H1 (cell line): Measurements from ENCODE around the gene DENND1A. TPM values are rescaled to one million over a fixed set of nuclear protein-coding genes. Genes with fewer than 3 reads are reported as not detected.

Source experiments
- CTCF ChIA-PET: fragments of 300-600 bp; sonication (Branson Sonifier 250); formaldehyde crosslinking; loops from one replicate; lab custom pipeline; 2021; ENCODE audit not compliant: partially characterized antibody; lab: Charles Lee
- POLR2A ChIA-PET: fragments of 300-600 bp; sonication (Branson Sonifier 250); formaldehyde crosslinking; loops from one replicate; lab custom pipeline; 2021; ENCODE audit warnings: inconsistent platforms; ENCODE audit not compliant: partially characterized antibody; lab: Charles Lee
- DNase-seq, 2 experiments: peaks; one replicate each; pipeline versions ENCODE4 v3.0.0 to v3.0.0-alpha.2; 2010 to 2022; ENCODE audit warnings: low spot score in 2 of 2, low read depth in 1 of 2, mixed read lengths in 1 of 2
- FAIRE-seq: peaks from 2 replicates; lab custom pipeline; 2011; peaks lifted over from hg19 to GRCh38; lab: Jason Lieb, UNC
- H2AFZ ChIP-seq: 2 replicates; pipeline ENCODE4 v1.8.1; 2012; ENCODE audit warnings: low read length, inconsistent platforms
- H2AK5ac ChIP-seq: 2 replicates; pipeline ENCODE4 v1.6.1; 2013; ENCODE audit warnings: low read depth, low read length
- H2BK120ac ChIP-seq: replicated peaks from 2 replicates; pipeline ENCODE3; 2013; ENCODE audit warnings: low read depth, low read length, inconsistent platforms
- H2BK12ac ChIP-seq: 2 replicates; pipeline ENCODE4 v1.6.1; 2013; ENCODE audit warnings: low read depth, low read length
- H2BK15ac ChIP-seq: 2 replicates; pipeline ENCODE4 v1.6.1; 2013; ENCODE audit warnings: low read length
- H2BK20ac ChIP-seq: 2 replicates; pipeline ENCODE4 v1.6.1; 2013; ENCODE audit warnings: low read length
- H2BK5ac ChIP-seq: 2 replicates; pipeline ENCODE4 v1.6.1; 2013; ENCODE audit warnings: low read depth, low read length
- H3K14ac ChIP-seq: 2 replicates; pipeline ENCODE4 v1.6.1; 2013; ENCODE audit warnings: inconsistent platforms; ENCODE audit not compliant: insufficient read length
- H3K18ac ChIP-seq: 2 replicates; pipeline ENCODE4 v1.6.1; 2013; ENCODE audit warnings: low read length; ENCODE audit errors: extremely low read depth
- H3K23ac ChIP-seq: 2 replicates; pipeline ENCODE4 v1.6.1; 2013; ENCODE audit warnings: inconsistent platforms; ENCODE audit not compliant: insufficient read length
- H3K23me2 ChIP-seq: 2 replicates; pipeline ENCODE4 v1.6.1; 2013; ENCODE audit warnings: low read depth, low read length
- H3K27ac ChIP-seq: 2 replicates; pipeline ENCODE4 v1.6.1; 2011; ENCODE audit warnings: low read depth, low read length, inconsistent platforms
- H3K27me3 ChIP-seq, 4 experiments: replicated peaks in 1 of 4; 1 replicate in 1 of 4; 2 replicates in 3 of 4; pipeline versions ENCODE4 v1.6.1 to v1.8.1; 2011 to 2013; ENCODE audit warnings: low read length in 3 of 4, mild to moderate bottlenecking in 3 of 4, inconsistent platforms in 2 of 4, mixed read lengths in 2 of 4, moderate library complexity in 1 of 4; ENCODE audit not compliant: control insufficient read depth in 3 of 4, insufficient read depth in 3 of 4; ENCODE audit errors: extremely low read depth in 1 of 4
- H3K36me3 ChIP-seq, 4 experiments: 2 replicates each; pipeline versions ENCODE4 v1.6.1 to v1.8.1; 2011 to 2013; ENCODE audit warnings: mild to moderate bottlenecking in 4 of 4, low read length in 3 of 4, moderate library complexity in 2 of 4, control low read depth in 1 of 4, inconsistent platforms in 1 of 4; ENCODE audit not compliant: insufficient read depth in 4 of 4, control insufficient read depth in 2 of 4
- H3K4ac ChIP-seq: replicated peaks from 2 replicates; pipeline ENCODE3; 2013; ENCODE audit warnings: low read length, low read depth, mixed read lengths, inconsistent platforms; ENCODE audit not compliant: insufficient read length
- H3K4me1 ChIP-seq, 4 experiments: replicated peaks in 1 of 4; 1 replicate in 1 of 4; 2 replicates in 3 of 4; pipeline versions ENCODE4 v1.6.1 to v1.8.1; 2011 to 2013; ENCODE audit warnings: low read length in 3 of 4, inconsistent platforms in 2 of 4, mixed read lengths in 1 of 4; ENCODE audit not compliant: insufficient read depth in 4 of 4, control insufficient read depth in 3 of 4
- H3K4me2 ChIP-seq, 2 experiments: 2 replicates each; pipeline versions ENCODE4 v1.6.1 to v1.8.1; 2011 to 2013; ENCODE audit warnings: low read depth in 2 of 2, low read length in 2 of 2, control low read depth in 1 of 2, inconsistent platforms in 1 of 2, mild to moderate bottlenecking in 1 of 2; ENCODE audit not compliant: insufficient read depth in 1 of 2
- H3K4me3 ChIP-seq, 4 experiments: fragments of 200-600, 300-600 bp in 1 of 4; sonication (generic), shearing (Covaris generic), sonication (Bioruptor Twin) in 1 of 4; 2 replicates each; pipeline versions ENCODE4 v1.5.1 to v1.8.1; 2011 to 2016; ENCODE audit warnings: low read length in 4 of 4, low read depth in 3 of 4, control low read depth in 2 of 4, inconsistent platforms in 2 of 4, mild to moderate bottlenecking in 2 of 4, mixed read lengths in 1 of 4, moderate library complexity in 1 of 4; ENCODE audit not compliant: insufficient read depth in 2 of 4; ENCODE audit errors: extremely low read depth in 1 of 4
- H3K56ac ChIP-seq: replicated peaks from 2 replicates; pipeline ENCODE3; 2013; ENCODE audit warnings: low read depth, mild to moderate bottlenecking, mixed read lengths, low read length, inconsistent platforms; ENCODE audit not compliant: insufficient read length
- H3K79me1 ChIP-seq: 2 replicates; pipeline ENCODE4 v1.6.1; 2013; ENCODE audit warnings: low read depth, low read length, control low read depth
- H3K79me2 ChIP-seq, 2 experiments: 2 replicates each; pipeline versions ENCODE4 v1.6.1 to v1.8.1; 2012 to 2013; ENCODE audit warnings: low read length in 2 of 2, mild to moderate bottlenecking in 2 of 2, inconsistent platforms in 1 of 2; ENCODE audit not compliant: insufficient read depth in 2 of 2, control insufficient read depth in 1 of 2
- H3K9ac ChIP-seq, 4 experiments: replicated peaks in 1 of 4; 1 replicate in 1 of 4; 2 replicates in 3 of 4; pipeline versions ENCODE4 v1.6.1 to v1.8.1; 2011 to 2013; ENCODE audit warnings: low read depth in 3 of 4, low read length in 3 of 4, control low read depth in 2 of 4, mild to moderate bottlenecking in 2 of 4, moderate library complexity in 2 of 4, inconsistent platforms in 1 of 4; ENCODE audit errors: extremely low read depth in 1 of 4
- H3K9me3 ChIP-seq, 2 experiments: 2 replicates each; pipeline versions ENCODE4 v1.6.1 to v1.8.1; 2012 to 2013; ENCODE audit warnings: mild to moderate bottlenecking in 2 of 2, moderate library complexity in 2 of 2, control low read depth in 1 of 2, inconsistent platforms in 1 of 2, low read depth in 1 of 2, low read length in 1 of 2, mixed read lengths in 1 of 2; ENCODE audit not compliant: insufficient read depth in 2 of 2
- H4K20me1 ChIP-seq, 2 experiments: replicated peaks in 1 of 2; 2 replicates each; pipeline versions ENCODE3 to v1.8.1; 2011 to 2013; ENCODE audit warnings: inconsistent platforms in 2 of 2, low read length in 2 of 2, mild to moderate bottlenecking in 1 of 2; ENCODE audit not compliant: insufficient read depth in 2 of 2, control insufficient read depth in 1 of 2
- H4K5ac ChIP-seq: 2 replicates; pipeline ENCODE4 v1.6.1; 2013; ENCODE audit warnings: low read length, low read depth, mixed read lengths, inconsistent platforms; ENCODE audit not compliant: insufficient read length
- H4K8ac ChIP-seq: 2 replicates; pipeline ENCODE4 v1.8.0; 2013; ENCODE audit warnings: mild to moderate bottlenecking, moderate library complexity, low read length, inconsistent platforms; ENCODE audit not compliant: insufficient read depth; ENCODE audit errors: extremely low read depth
- H4K91ac ChIP-seq: replicated peaks from 2 replicates; pipeline ENCODE3; 2013; ENCODE audit warnings: low read length, mixed read lengths, inconsistent platforms; ENCODE audit not compliant: insufficient read length
- ATF2 ChIP-seq: IDR thresholded peaks from 2 replicates; pipeline ENCODE4 v1.6.1; 2012; ENCODE audit warnings: low read length, inconsistent platforms
- FOSL1 ChIP-seq: IDR thresholded peaks from 2 replicates; pipeline ENCODE4 v1.6.1; 2011; ENCODE audit warnings: mild to moderate bottlenecking, low read depth, low read length, moderate library complexity; ENCODE audit not compliant: insufficient read depth
- JUN ChIP-seq: IDR thresholded peaks from 2 replicates; pipeline ENCODE4 v1.6.1; 2011; ENCODE audit warnings: low read depth, mild to moderate bottlenecking, improper control_type of control experiment, low read length
- RAD21 ChIP-seq, 2 experiments: IDR thresholded peaks in 1 of 2; conservative IDR thresholded peaks in 1 of 2; 2 replicates each; pipeline ENCODE4 v1.6.1; 2011; ENCODE audit warnings: low read depth in 2 of 2, low read length in 2 of 2, improper control_type of control experiment in 1 of 2, inconsistent platforms in 1 of 2, mild to moderate bottlenecking in 1 of 2, moderate library complexity in 1 of 2
- RBBP5 ChIP-seq: IDR thresholded peaks from 2 replicates; pipeline ENCODE4 v1.7.1; 2012; ENCODE audit warnings: low read depth, mild to moderate bottlenecking, inconsistent platforms, low read length, moderate library complexity, borderline replicate concordance
- SIX5 ChIP-seq: IDR thresholded peaks from 2 replicates; pipeline ENCODE4 v1.6.1; 2011; ENCODE audit warnings: mild to moderate bottlenecking, low read depth, low read length
- WGBS, 2 experiments: shearing (Covaris generic) in 1 of 2; methylation state at CpG; one replicate each; pipeline versions ENCODE4 v1.1.6 to v1.1.7; 2013 to 2015; ENCODE audit warnings: low lambda C conversion rate in 2 of 2, mixed read lengths in 2 of 2, inconsistent platforms in 1 of 2, low coverage in 1 of 2, missing lambda C conversion rate in 1 of 2; ENCODE audit not compliant: insufficient replicate concordance in 2 of 2, insufficient coverage in 1 of 2, insufficient read length in 1 of 2; ENCODE audit errors: extremely low coverage in 1 of 2, missing lambda C conversion rate in 1 of 2; 5-methylcytosine and 5-hydroxymethylcytosine counted together
- polyA plus RNA-seq, 7 experiments: library from polyadenylated mRNA; depleted of rRNA in 3 of 7; stranded (reverse) in 5 of 7; unstranded in 2 of 7; fragments of >200 nt in 5 of 7; fragments of 200-250 nt in 2 of 7; gene quantifications; 1 replicate in 5 of 7; 2 replicates in 1 of 7; 4 replicates in 1 of 7; pipeline versions ENCODE4 v1.2.1 to v1.2.3, GENCODE V29; 2011 to 2013; ENCODE audit warnings: missing spikeins in 2 of 7, mixed read lengths in 2 of 7
- total RNA-seq: library from RNA; stranded (reverse); fragmentation: NEBNext Ultra II Directional; extraction: Animal tissue kit (Norgen Biotek cat#: 25700); gene quantifications from 2 replicates; pipeline ENCODE4 v1.2.1, GENCODE V29; 2021

Gene DENND1A
- total and polyA plus RNA-seq, 2 of the 8 experiments (the other 6 are each of a cell fraction or from before 2014, with no cell fraction given) = 24.1 to 26.4 TPM

GRCh38 chr9:123978981-123979380 lies 49.1 kb upstream of the DENND1A start:
- no peak overlapping the region for H3K27ac ChIP-seq
- no peak overlapping the region for H2BK15ac ChIP-seq
- no peak overlapping the region for H2BK12ac ChIP-seq
- H3K4me3 ChIP-seq = no peak overlapping the region
- no peak overlapping the region for H2BK20ac ChIP-seq
- no peak overlapping the region for H2AFZ ChIP-seq
- no peaks in the 10 kb centered on the region; a peak in 1 of 7 replicates for H3K4me1 ChIP-seq
- no peak overlapping the region for H4K5ac ChIP-seq
- no peak overlapping the region for H2AK5ac ChIP-seq
- no peak overlapping the region for H3K4me2 ChIP-seq
- H4K20me1 ChIP-seq = no peaks in the 10 kb centered on the region
- no peak overlapping the region for H4K91ac ChIP-seq
- H3K56ac ChIP-seq = no peak overlapping the region
- no peak overlapping the region for H2BK120ac ChIP-seq
- peaks cover 0 to 5% (median 2%) of the 10 kb centered on the region in 4 experiments; a peak in 1 of 7 replicates for H3K27me3 ChIP-seq
- no peak overlapping the region for H2BK5ac ChIP-seq
- H3K4ac ChIP-seq = no peak overlapping the region
- no peak overlapping the region for H3K9ac ChIP-seq
- no peak overlapping the region for H3K18ac ChIP-seq
- H3K79me2 ChIP-seq = no peaks in the 10 kb centered on the region
- no peaks in the 10 kb centered on the region for H3K79me1 ChIP-seq
- H3K36me3 ChIP-seq = no peaks in the 10 kb centered on the region
- H3K23ac ChIP-seq = no peak overlapping the region
- no peak for DNase-seq
- ChIA-PET CTCF (interaction anchor here (1.2 kb wide), 1 partner anchor 18 kb away, joined by 4 read pairs; no protein-coding TSS in a partner anchor), POLR2A (no interaction called here)
- H3K9me3 ChIP-seq = no peaks in the 10 kb centered on the region
- H3K14ac ChIP-seq = no peak overlapping the region
- no peak for FAIRE-seq
- 85% methylated on average over 4 of the region's 5 CpGs; no CpG with 5 or more reads in 1 of the 2 experiments for WGBS, 2 experiments
- H3K23me2 ChIP-seq = peaks cover under 1% of the 10 kb centered on the region; the same call in 1 of the 2 replicates
- H4K8ac ChIP-seq = no peak overlapping the region
- TF ChIP-seq RBBP5 (no peak), SIX5 (no peak), FOSL1 (no peak), RAD21 (IDR thresholded peaks at IDR 0.05 in 1 of 2, conservative IDR thresholded peaks at IDR 0.05 in 1 of 2; ENCODE audit: low read depth in 2 of 2, low read length in 2 of 2) (no peak), ATF2 (no peak), JUN (no peak)
